Activated naive CD8-positive, alpha-beta T cell treated with anti-CD3 and anti-CD28 coated beads, Interleukin-2, amount 10 ng/mL, durations not matched to agents 7 days and 5 days (primary cell): ENCODE data around the gene NDUFA8. TPM values are rescaled to one million over a fixed set of nuclear protein-coding genes. Genes with fewer than 3 reads are reported as not detected.

Experiments used
- ATAC-seq: fragments of 150-1000 bp; cut with Tn5 transposase; one replicate; pipeline ENCODE4 v1.10.0; 2021; ENCODE audit warnings: low read depth, moderate library complexity
- POLR2A ChIA-PET: fragments of 350-600 bp; sonication (Branson Sonifier 250); formaldehyde crosslinking; loops from one replicate; lab custom pipeline; 2021; ENCODE audit warnings: antibody characterized with exemption; lab: Charles Lee
- DNase-seq: peaks from one replicate; pipeline ENCODE4 v3.0.0; 2021
- H3K27ac Mint-ChIP-seq: one replicate; pipeline ENCODE4 v1.8.0; 2022; ENCODE audit warnings: mild to moderate bottlenecking, mixed read lengths
- H3K27me3 Mint-ChIP-seq: one replicate; pipeline ENCODE4 v1.8.0; 2022; ENCODE audit warnings: mild to moderate bottlenecking, moderate library complexity, mixed read lengths
- H3K36me3 Mint-ChIP-seq: one replicate; pipeline ENCODE4 v1.8.0; 2021; ENCODE audit warnings: mild to moderate bottlenecking, mixed read lengths
- H3K4me1 Mint-ChIP-seq: one replicate; pipeline ENCODE4 v1.8.0; 2021; ENCODE audit warnings: mixed read lengths
- H3K4me3 Mint-ChIP-seq: one replicate; pipeline ENCODE4 v1.8.0; 2022; ENCODE audit warnings: mild to moderate bottlenecking, moderate library complexity, mixed read lengths
- H3K9me3 Mint-ChIP-seq: one replicate; pipeline ENCODE4 v1.8.0; 2021; ENCODE audit warnings: mixed read lengths
- total RNA-seq, 2 experiments: library from RNA; stranded (reverse); gene quantifications; one replicate each; pipeline ENCODE4 v1.2.3, GENCODE V29; 2021

Gene NDUFA8
- total RNA-seq, 2 experiments from 2014 or later = 32.5 to 36.7 TPM

GRCh38 chr9:122128007-122128968, 31.3 kb downstream of the NDUFA8 start:
- Mint-ChIP-seq H3K4me1 (peaks cover 19% of the 10 kb centered on the region), H3K36me3 (no peaks in the 10 kb centered on the region), H3K27me3 (peaks cover 30% of the 10 kb centered on the region), H3K4me3 (peak overlapping the region; percentile 52), H3K27ac (peak overlapping the region; percentile 86), H3K9me3 (no peaks in the 10 kb centered on the region)
- ATAC-seq = peak; percentile 65
- POLR2A ChIA-PET = interaction anchor here (0.6 kb wide), 1 partner anchor 80 kb away, joined by 8 read pairs; no protein-coding TSS in a partner anchor
- DNase-seq = peak; percentile 53

DNA sequence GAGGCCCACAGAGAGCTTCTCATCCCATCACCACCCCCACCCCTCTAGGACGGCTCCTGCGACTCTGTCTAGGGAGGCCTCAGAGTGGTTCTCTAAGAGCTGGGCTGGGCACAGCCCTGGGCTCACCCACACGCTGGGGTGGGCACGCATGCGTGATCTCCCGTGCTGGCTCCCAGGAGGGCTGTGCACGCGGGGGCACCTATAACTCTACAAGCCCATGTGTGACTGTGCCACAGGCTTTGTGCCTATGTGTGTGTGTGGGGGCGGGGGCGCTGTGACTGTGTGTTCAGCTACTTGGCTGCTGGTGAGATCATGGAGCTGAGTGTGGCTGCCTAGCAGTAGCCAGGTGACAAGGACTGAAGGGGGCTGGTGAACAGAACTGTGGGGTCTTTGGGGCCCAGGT, 32.2 kb downstream of the NDUFA8 start:
- Mint-ChIP-seq H3K27ac (peak overlapping the region; percentile 86), H3K4me3 (no peak overlapping the region), H3K36me3 (no peaks in the 10 kb centered on the region), H3K4me1 (peaks cover 23% of the 10 kb centered on the region), H3K27me3 (peaks cover 28% of the 10 kb centered on the region), H3K9me3 (no peaks in the 10 kb centered on the region)
- POLR2A ChIA-PET = no interaction called here
- ATAC-seq (no peak), DNase-seq (peak; percentile 50)

- Mint-ChIP-seq H3K36me3 (no peaks in the 10 kb centered on the region), H3K9me3 (no peaks in the 10 kb centered on the region), H3K4me3 (peak overlapping the region; percentile 77), H3K27me3 (peaks cover 28% of the 10 kb centered on the region), H3K4me1 (peaks cover 23% of the 10 kb centered on the region), H3K27ac (peak overlapping the region; percentile 77)
- DNase-seq (no peak), ATAC-seq (no peak)
- POLR2A ChIA-PET = interaction anchor here (0.5 to 2.3 kb wide), 3 partner anchors 222 to 577 kb away, joined by 3 to 12 read pairs (median 4); no protein-coding TSS in a partner anchor
Measured at GRCh38 chr9:122126331-122127261, 33.0 kb downstream of the NDUFA8 start.

DNA sequence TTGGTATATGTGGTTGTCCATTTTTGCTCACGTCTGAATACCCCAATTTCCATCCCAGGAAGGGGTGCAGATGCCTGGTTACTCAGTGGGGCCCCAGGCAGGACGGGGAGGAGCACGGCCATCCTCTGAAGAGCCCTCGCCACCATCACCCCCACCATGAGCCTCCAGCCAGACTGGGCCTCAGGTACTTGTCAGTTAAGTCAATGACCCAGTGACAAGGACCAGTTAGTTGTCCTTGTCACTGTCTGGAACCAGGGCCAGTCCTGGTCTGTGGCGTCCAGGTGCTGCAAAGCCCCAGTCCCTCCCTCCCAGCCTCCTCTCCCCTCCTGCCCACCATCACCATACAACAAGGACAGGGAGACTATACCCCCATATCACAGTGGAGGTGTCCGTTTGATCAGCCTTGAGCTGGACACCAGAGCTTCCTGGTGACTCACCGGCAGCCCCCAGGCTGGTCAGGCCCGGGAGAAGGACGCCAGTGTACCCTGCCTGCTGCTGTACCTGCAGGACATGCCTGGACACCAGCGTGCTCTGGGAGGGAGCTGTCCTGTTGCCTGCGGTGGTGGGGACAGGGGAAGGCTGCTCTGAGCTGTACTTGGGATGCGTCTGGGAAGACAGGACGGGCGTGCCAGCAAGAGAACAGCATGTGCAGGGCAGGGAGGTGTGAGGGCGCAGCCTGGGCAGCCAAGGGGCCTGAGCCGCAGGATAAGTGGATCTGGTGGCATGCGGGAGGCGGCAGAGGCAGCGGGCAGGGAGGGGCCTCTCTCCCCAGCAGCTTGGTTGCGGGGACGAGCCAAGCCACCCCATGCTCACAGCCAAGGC, 33.9 kb downstream of the NDUFA8 start:
- Mint-ChIP-seq H3K27me3 (peaks cover 25% of the 10 kb centered on the region), H3K4me3 (no peak overlapping the region), H3K27ac (no peak overlapping the region), H3K9me3 (no peaks in the 10 kb centered on the region), H3K36me3 (no peaks in the 10 kb centered on the region), H3K4me1 (peaks cover 23% of the 10 kb centered on the region)
- DNase-seq (no peak), ATAC-seq (no peak)
- POLR2A ChIA-PET = interaction anchor here (0.5 to 2.3 kb wide), 3 partner anchors 223 to 576 kb away, joined by 3 to 12 read pairs (median 4); no protein-coding TSS in a partner anchor

DNA sequence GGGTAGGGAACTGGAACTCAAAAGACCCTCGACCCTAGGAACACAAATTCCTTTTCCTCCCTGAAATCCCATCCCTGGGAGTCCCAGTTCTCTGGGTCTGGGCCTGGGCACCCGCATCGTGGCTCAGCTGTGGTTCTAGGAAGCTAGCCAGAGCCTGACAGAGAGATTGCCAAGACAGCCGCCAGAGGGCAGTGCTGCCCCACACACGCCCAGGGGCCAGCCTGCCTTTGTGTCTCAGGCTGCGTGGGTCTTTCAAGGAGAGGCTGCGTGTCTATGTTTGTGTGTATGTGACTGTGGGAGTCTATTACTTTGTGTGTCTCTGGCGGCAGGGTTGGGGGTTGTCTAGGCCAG, 34.4 kb downstream of the NDUFA8 start:
- POLR2A ChIA-PET = interaction anchor here (1.0 to 2.3 kb wide), 2 partner anchors 26 to 225 kb away, joined by 4 to 12 read pairs; no protein-coding TSS in a partner anchor
- peak; percentile 73 for ATAC-seq
- H3K36me3 Mint-ChIP-seq = no peaks in the 10 kb centered on the region
- peaks cover 25% of the 10 kb centered on the region for H3K27me3 Mint-ChIP-seq
- H3K4me1 Mint-ChIP-seq = peaks cover 23% of the 10 kb centered on the region
- no peaks in the 10 kb centered on the region for H3K9me3 Mint-ChIP-seq
- H3K27ac Mint-ChIP-seq = no peak overlapping the region
- peak; percentile 89 for DNase-seq
- H3K4me3 Mint-ChIP-seq = peak overlapping the region; percentile 3

- no peak for DNase-seq
- H3K27ac Mint-ChIP-seq = no peak overlapping the region
- H3K36me3 Mint-ChIP-seq = no peaks in the 10 kb centered on the region
- no peak overlapping the region for H3K4me3 Mint-ChIP-seq
- no peak for ATAC-seq
- peaks cover 23% of the 10 kb centered on the region for H3K4me1 Mint-ChIP-seq
- H3K27me3 Mint-ChIP-seq = peaks cover 21% of the 10 kb centered on the region
- POLR2A ChIA-PET = interaction anchor here (1.0 to 2.3 kb wide), 2 partner anchors 25 to 226 kb away, joined by 4 to 12 read pairs; no protein-coding TSS in a partner anchor
- no peaks in the 10 kb centered on the region for H3K9me3 Mint-ChIP-seq
Measured at GRCh38 chr9:122124528-122124927, 35.1 kb downstream of the NDUFA8 start.

GRCh38 chr9:122124048-122124447, 35.5 kb downstream of the NDUFA8 start:
- H3K9me3 Mint-ChIP-seq = no peaks in the 10 kb centered on the region
- POLR2A ChIA-PET = no interaction called here
- H3K4me3 Mint-ChIP-seq = no peak overlapping the region
- H3K4me1 Mint-ChIP-seq = peaks cover 21% of the 10 kb centered on the region
- no peaks in the 10 kb centered on the region for H3K36me3 Mint-ChIP-seq
- no peak overlapping the region for H3K27ac Mint-ChIP-seq
- H3K27me3 Mint-ChIP-seq = peaks cover 21% of the 10 kb centered on the region
- DNase-seq (no peak), ATAC-seq (no peak)

DNA sequence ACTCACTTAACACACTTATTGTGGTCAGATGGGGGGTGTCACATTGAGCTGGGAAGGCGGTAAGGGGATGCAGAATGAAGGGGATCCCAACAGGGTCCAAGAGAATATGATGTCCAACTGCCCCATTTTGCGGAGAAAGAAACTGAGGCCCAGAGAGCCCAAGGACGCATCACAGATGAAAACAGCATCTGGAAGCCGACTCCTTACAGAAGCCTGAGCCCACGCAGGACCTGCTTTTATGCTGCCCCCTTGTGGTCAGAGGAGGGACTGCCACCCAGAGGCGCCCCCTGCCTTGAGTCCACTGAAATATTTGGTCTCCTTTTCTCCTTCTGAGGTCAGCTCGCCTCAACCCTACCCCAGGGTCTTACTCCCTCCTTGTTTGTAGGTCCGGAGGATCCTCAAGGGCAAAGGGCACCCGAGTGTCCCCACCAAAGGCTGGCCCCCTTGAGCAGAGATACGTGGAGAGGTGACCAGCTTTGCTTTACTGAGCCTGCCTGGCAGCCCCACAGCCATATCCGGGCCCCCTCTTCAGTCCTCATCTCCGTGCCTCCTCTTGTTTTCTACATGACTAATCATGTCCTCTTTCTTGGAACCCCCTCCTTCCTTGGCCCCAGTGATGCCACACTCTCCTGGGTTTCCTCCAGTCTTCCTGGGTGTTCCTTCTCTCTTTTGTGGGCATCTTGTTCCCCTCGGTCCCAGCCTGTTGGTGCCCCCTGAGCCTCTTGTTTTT, 36.5 kb downstream of the NDUFA8 start:
- Mint-ChIP-seq H3K36me3 (no peaks in the 10 kb centered on the region), H3K4me3 (no peak overlapping the region), H3K27ac (no peak overlapping the region), H3K9me3 (no peaks in the 10 kb centered on the region), H3K27me3 (peaks cover 21% of the 10 kb centered on the region), H3K4me1 (peaks cover 21% of the 10 kb centered on the region)
- ATAC-seq (peak; percentile 55), DNase-seq (peak; percentile 82)
- POLR2A ChIA-PET = no interaction called here

GRCh38 chr9:122122468-122122867, 37.1 kb downstream of the NDUFA8 start:
- Mint-ChIP-seq H3K27me3 (peaks cover 21% of the 10 kb centered on the region), H3K9me3 (no peaks in the 10 kb centered on the region), H3K4me1 (peaks cover 17% of the 10 kb centered on the region), H3K4me3 (no peak overlapping the region), H3K36me3 (no peaks in the 10 kb centered on the region), H3K27ac (no peak overlapping the region)
- POLR2A ChIA-PET = interaction anchor here (0.7 kb wide), 1 partner anchor 23 kb away, joined by 3 read pairs; no protein-coding TSS in a partner anchor
- ATAC-seq = no peak
- DNase-seq = no peak

DNA sequence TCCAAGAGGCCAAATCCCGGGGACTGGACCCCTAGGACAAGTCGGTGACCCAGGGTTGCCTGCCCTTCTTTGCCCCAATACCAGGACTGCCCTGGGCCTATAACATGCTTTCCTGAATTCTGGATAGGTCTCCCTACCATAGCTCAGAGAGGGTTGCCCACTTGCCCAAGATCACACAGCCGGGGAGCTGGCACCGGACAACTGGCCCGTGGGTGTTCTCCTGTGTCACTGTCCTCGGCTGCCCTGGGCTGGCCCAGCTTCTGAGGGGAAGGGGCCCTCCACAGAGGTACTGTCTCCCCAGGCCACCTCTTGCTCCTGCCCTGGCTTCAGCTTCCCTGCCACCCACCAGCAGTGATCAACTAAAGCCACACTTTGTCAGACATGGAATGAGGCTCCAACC, 37.6 kb downstream of the NDUFA8 start:
- Mint-ChIP-seq H3K4me3 (no peak overlapping the region), H3K36me3 (no peaks in the 10 kb centered on the region), H3K27ac (no peak overlapping the region), H3K4me1 (peaks cover 15% of the 10 kb centered on the region), H3K9me3 (no peaks in the 10 kb centered on the region), H3K27me3 (peaks cover 18% of the 10 kb centered on the region)
- POLR2A ChIA-PET = interaction anchor here (0.7 to 1.1 kb wide), 2 partner anchors 22 to 23 kb away, joined by 3 read pairs; no protein-coding TSS in a partner anchor
- ATAC-seq (no peak), DNase-seq (no peak)

DNA sequence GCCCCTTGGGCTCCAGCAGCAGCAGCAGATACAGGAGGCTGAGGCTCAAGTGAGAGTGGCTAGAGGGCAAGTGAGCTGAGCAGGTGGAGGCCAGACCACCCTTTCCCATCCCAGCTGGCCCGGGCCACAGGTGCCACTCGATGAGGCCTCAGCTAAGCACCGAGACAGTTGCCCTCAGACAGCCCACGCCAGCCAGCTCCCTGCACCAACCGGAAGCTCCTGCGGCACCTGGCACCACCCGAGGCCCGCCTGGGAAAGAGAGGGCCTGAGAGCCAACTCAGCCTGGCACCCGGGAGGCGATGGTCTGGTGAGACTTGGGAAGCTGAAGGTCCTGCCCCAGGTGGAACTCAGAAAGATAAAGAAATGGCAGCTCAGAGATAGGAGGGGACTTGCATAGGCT, 38.2 kb downstream of the NDUFA8 start:
- no peak overlapping the region for H3K27ac Mint-ChIP-seq
- H3K4me1 Mint-ChIP-seq = peaks cover 12% of the 10 kb centered on the region
- H3K36me3 Mint-ChIP-seq = no peaks in the 10 kb centered on the region
- H3K27me3 Mint-ChIP-seq = peaks cover 14% of the 10 kb centered on the region
- DNase-seq (no peak), ATAC-seq (no peak)
- no peak overlapping the region for H3K4me3 Mint-ChIP-seq
- no peaks in the 10 kb centered on the region for H3K9me3 Mint-ChIP-seq
- POLR2A ChIA-PET = interaction anchor here (1.1 kb wide), 1 partner anchor 22 kb away, joined by 3 read pairs; no protein-coding TSS in a partner anchor
